NCI-H748 (cell line): ENCODE results near the gene DPAGT1.
A peak's percentile ranks its signal among the peaks of the same experiment; 100 is the strongest.
"Not testable (repeated sequence)": the region's sequence is repeated elsewhere in the genome, so short reads cannot be mapped to it uniquely, and the experiment has no call there.

ENCODE experiments used
- DNase-seq: peaks from one replicate; lab custom pipeline; 2025; ENCODE audit not compliant: unreplicated experiment; lab: John Stamatoyannopoulos, UW

Gene DPAGT1

DNA sequence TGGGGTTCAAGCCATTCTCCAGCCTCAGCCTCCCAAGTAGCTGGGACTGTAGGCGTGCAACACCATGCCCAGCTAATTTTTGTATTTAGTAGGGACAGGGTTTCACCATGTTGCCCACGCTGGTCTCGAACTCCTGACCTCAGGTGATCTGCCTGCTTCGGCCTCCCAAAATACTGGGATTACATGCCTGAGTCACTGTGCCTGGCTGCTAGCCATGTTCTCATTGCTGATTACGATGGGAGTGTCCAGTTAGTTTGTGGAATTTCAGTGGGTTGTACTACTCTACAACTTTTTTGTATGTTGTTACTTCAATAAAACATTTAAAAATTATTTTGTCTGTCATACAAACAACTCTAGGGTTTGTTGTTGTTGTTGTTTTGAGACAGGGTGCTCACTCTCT lies 38.9 kb downstream of the DPAGT1 start:
- no peak for DNase-seq

DNA sequence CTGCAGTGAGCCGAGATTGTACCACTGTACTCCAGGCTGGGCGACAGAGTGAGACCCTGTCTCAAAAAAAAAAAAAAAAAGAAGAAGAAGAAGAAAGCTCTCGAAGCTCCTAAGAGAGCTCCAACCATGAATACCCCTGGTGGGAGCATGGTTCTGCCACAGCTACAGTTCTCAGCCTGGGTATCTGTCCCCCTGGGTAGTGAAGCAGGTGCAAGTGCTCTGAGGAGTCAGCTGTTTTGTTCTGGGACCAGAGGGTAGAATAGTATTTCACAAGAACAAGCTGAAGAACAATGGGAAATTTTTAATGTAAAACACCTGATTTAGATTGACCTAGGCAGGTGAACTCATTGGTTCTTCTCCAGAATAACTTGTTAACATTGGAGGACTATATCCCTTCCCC lies 40.4 kb downstream of the DPAGT1 start:
- no peak for DNase-seq

DNA sequence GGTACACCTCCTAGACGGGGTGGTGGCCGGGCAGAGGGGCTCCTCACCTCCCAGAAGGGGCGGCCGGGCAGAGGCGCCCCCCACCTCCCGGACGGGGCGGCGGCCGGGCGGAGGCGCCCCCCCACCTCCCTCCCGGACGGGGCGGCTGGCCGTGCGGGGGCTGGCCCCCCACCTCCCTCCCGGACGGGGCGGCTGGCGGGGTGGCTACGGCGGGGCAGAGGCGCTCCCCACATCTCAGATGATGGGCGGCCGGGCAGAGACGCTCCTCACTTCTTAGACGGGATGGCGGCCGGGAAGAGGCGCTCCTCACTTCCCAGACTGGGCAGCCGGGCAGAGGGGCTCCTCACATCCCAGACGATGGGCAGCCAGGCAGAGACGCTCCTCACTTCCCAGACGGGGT lies 42.5 kb downstream of the DPAGT1 start:
- not testable (repeated sequence) for DNase-seq

DNA sequence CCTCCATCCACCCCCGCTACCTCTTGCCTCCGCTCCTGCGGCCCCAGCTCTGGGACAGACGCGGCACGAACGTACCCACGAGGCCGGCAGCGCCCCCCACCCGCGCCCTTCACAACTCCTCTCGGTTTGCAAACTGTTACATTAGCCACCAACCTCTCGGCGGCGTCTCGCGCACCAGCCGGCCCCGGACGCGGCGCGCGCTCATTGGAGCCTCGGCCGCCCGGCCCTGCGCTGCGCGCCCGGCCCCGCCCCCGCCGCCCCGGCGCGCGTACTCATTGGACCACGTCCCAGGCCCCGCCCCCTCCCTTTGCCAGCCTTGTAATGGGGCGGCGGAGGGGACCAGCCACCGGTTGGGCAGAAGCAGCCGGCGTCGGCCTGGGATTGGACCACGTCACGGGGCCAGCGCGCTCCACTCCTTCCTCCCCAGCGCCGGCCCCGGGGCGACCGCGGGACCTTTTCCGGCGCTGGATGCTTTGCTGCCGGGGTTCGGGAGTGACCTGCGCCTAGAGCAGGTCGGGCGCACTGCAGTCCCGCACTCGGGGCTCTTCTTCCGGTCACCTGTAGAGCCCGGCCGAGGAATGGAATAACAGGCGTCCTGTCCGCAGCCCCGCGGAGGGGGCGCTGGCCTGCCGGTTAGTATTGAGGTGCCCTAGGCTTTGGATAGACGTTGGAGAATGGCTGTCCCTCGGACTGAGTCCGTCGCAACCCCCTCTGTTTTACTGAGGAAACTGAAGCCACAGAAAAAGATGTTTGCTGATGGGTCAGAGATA lies 44.5 kb downstream of the DPAGT1 start, which contains the start of gene HYOU1:
TSS of gene HYOU1 (minus strand) at position 206 of the 770 bp plus-strand sequence. CDS start 1,045 bp downstream, outside the sequence.
- DNase-seq: peak; percentile 93

DNA sequence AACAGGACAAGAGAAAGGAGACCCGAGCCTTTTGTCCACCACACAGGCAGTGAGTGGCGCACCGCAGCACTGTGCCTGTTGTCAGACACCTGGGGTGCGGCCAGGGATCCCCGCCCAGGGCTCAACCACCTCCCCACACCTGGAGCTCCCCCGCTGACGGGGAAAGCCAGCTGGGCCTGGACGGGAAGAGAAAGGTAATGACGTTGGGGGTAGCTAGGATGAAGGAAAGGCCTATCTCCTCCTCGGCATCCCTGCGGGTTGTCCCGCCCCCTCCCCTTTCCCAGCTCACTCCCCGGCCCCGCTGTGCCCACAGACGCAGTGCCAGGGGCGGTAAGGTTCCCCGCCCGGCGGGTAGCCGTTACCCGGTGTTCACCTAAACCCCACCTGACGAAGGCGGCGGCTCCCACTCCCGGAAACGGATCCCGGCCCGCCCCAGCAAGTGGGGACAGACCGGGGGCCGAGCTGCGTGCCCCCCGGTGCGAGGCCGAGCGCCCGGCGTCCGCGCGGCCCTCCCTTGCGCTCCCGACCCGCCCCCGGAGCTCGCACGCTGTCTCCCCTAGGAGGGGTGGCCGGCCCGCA lies 45.1 kb downstream of the DPAGT1 start:
- peak; percentile 51 for DNase-seq

DNA sequence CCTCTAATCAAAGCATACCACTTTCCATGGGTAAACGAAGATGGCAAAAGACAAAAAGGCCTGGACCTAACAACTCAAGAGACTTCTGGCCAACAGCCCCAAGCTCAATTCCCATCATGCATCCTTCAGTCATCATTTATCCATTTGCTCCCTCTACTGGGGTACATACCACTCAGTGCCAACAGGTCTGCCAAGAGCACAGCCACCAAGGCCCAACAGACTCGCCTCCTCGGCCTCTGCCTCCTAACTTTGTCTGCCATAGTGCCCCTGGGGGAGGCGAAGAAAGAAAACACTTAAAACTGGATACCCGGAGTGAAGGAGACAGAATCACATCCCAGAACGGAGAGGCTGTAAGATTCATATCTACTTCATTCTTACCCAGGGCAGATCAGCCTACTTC lies 45.8 kb downstream of the DPAGT1 start:
- DNase-seq: peak; percentile 6

DNA sequence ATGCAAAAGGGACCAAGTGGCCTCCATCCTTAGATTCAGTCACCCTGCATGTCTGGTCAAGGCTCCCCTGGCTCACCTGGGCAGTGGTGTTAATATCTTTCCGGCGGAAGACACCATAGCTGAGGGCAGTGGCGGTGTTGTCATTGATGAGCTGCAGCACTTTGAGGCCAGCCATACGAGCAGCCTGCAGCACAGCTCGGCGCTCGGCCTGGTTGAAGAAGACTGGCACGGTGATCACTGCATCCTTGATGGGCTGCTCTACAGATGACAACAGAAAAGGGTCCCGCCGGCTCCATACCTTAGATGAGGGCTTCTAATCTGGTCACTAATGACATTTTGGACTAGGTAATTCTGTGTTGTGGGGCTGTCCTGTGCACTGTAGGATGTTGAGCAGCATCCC lies 47.2 kb downstream of the DPAGT1 start:
- no peak for DNase-seq

DNA sequence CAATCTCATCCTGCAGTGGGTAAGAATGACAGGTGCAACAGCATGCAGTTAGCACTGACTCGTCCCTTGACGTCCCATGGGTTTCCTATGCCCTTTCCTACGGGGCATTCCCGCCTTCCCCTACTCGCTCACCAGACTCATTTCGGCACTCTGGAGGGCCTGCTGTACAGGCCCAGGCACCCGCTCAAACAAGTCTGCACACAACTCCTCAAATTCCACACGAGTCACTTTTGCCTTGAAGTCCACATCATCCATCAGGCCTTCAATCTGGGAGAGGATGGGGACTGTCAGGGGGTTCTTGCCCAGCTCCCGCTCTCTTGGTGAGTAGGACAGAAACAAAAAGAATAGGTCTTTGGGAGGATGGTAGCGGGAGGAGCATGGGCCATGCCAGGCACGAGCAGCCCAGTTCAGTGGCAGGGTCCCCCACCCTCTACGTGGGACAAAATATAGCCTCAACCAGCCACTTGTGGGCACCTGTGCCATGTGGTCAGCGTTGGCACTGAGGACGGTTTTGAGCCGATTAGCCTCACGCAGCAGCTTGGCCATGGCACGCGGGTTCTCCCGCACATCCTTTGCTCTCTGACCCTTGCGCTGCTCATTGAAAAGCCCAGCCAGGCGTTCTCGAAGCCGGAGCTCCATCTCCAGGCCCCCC lies 49.4 kb downstream of the DPAGT1 start:
- DNase-seq: no peak

DNA sequence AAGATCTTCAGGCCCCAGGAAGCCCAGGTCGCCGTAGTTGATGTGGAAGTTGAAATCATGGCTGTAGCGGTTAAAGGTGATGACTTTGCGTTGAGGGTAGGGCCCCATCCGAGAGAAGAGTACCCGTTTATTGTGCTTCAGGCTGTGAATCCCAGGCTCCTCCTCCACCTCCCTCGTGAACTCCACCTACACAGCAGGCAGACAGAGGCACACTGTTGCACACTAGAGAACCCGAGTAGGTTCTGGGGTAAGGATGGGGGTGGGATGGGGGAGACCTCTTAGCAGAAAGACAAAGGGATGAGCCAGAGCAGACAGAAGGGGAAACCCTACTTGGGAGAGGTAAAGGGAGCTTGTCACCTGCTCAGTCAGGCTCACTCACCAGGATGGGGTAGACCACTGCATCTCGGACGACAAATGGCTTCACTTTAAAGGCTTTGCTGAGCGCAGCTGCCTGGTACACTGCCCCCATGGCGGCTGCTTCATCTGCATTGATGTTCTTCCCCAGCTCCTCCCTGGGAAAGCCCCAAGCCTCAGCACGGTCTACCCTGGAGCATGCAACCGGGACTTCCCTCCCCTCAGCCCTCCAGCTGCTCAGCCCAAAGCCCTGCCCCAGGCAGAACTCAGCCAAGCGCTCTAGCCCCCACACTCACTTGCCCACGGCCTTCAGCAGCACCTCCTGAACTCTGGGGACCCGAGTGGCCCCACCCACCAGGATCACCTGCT lies 50.1 kb downstream of the DPAGT1 start:
- no peak for DNase-seq

DNA sequence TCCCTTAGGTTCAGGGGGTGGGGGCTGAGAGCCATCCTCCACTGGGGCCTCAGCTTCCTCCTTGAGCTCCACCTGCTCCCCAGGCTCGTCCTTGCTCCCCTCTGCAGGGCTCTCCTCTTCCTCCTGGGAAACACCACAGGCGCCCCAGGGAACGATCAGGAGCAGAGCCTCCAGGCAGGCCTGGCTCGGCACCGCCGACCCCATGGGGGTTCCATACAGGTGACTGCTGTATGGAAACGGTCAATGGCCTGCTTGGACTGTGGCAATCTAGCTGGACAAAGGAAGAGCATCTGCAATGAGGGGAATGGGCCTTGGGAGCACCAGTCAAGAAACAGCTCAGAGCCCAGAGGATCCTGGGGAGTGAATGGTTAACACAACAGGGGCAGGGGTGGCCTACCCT lies 52.6 kb downstream of the DPAGT1 start:
- DNase-seq: no peak

DNA sequence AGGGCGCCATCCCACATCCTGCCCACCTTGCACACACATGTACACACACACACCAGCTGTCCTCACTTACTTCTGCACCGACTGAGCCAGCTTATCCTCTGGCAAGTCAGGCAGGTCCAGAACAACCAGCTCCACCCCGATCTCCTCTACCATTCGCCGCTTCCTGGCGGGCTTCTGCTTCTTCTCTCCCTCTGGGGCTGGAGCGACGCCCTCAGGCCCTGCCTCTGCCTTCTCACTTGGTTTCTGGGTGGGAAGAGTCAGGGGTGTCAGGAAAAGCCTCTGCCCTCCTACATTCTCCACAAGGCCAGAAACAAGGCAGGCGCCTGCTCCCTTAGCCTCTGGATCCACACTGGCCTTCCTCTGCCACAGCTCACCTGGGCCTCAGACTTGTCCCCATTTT lies 53.0 kb downstream of the DPAGT1 start:
- DNase-seq: no peak

DNA sequence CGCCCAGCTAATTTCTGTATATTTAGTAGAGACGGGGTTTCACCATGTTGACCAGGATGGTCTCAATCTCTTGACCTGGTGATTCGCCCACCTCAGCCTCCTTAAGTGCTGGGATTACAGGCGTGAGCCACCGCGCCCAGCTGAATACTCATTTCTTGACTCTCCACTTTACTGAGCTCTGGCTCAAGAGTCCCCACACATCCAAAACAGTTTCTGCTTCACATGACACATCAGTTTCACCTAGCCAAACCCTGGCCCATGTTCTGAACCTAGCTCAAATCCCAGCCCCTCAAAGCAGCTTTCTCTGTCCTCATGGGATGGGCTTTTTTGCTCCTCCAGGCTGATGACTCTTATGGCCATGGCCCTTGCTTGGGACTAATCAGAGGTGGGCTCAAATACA lies 54.4 kb downstream of the DPAGT1 start:
- DNase-seq: no peak
